Bronchial epithelial cell (primary cell): ENCODE data around the gene TMEM178B. TPM values are rescaled to one million over a fixed set of nuclear protein-coding genes. Genes with fewer than 3 reads are reported as not detected.
"Not testable (repeated sequence)": the region's sequence is repeated elsewhere in the genome, so short reads cannot be mapped to it uniquely, and the experiment has no call there.

Experiments
- DNase-seq: peaks from one replicate; pipeline ENCODE4 v3.0.0-alpha.2; 2010; ENCODE audit warnings: low read depth
- FAIRE-seq: peaks from 2 replicates; lab custom pipeline; 2011; peaks lifted over from hg19 to GRCh38; lab: Jason Lieb, UNC
- H3K27me3 ChIP-seq: 2 replicates; pipeline ENCODE4 v1.5.1; 2011; ENCODE audit warnings: low read length; ENCODE audit not compliant: control insufficient read depth, insufficient read depth
- H3K36me3 ChIP-seq: 2 replicates; pipeline ENCODE4 v1.5.1; 2011; ENCODE audit warnings: low read length; ENCODE audit not compliant: control insufficient read depth, insufficient read depth
- H3K4me3 ChIP-seq: 2 replicates; pipeline ENCODE4 v1.5.1; 2011; ENCODE audit warnings: mild to moderate bottlenecking, low read depth, low read length, control low read depth
- total RNA-seq: library from RNA; depleted of rRNA; stranded (reverse); fragments of >200 nt; gene quantifications from 2 replicates; pipeline ENCODE4 v1.2.1, GENCODE V29; 2014
- TF ChIP-seq, protein P1 (sequence below): IDR thresholded peaks from 2 replicates; pipeline ENCODE4 v1.5.1; 2011; ENCODE audit warnings: mild to moderate bottlenecking, moderate library complexity, low read length, control low read depth, inconsistent platforms; ENCODE audit not compliant: insufficient read depth, severe bottlenecking

The TMEM178B gene
- total RNA-seq, 1 donor from 2014 or later = under 0.01 TPM

- no peak overlapping the region for H3K4me3 ChIP-seq
- TF ChIP-seq, protein P1, sequence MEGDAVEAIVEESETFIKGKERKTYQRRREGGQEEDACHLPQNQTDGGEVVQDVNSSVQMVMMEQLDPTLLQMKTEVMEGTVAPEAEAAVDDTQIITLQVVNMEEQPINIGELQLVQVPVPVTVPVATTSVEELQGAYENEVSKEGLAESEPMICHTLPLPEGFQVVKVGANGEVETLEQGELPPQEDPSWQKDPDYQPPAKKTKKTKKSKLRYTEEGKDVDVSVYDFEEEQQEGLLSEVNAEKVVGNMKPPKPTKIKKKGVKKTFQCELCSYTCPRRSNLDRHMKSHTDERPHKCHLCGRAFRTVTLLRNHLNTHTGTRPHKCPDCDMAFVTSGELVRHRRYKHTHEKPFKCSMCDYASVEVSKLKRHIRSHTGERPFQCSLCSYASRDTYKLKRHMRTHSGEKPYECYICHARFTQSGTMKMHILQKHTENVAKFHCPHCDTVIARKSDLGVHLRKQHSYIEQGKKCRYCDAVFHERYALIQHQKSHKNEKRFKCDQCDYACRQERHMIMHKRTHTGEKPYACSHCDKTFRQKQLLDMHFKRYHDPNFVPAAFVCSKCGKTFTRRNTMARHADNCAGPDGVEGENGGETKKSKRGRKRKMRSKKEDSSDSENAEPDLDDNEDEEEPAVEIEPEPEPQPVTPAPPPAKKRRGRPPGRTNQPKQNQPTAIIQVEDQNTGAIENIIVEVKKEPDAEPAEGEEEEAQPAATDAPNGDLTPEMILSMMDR = no peak
- no peaks in the 10 kb centered on the region for H3K27me3 ChIP-seq
- DNase-seq = no peak
- no peaks in the 10 kb centered on the region for H3K36me3 ChIP-seq
- no peak for FAIRE-seq
Measured at GRCh38 chr7:141167381-141167964, 93.6 kb downstream of the TMEM178B start.

GRCh38 chr7:141169157-141169556 is 95.3 kb downstream of the TMEM178B start:
- FAIRE-seq, DNase-seq, H3K36me3 ChIP-seq, H3K4me3 ChIP-seq, H3K27me3 ChIP-seq: not testable (repeated sequence)

- H3K4me3 ChIP-seq, DNase-seq, FAIRE-seq, H3K36me3 ChIP-seq, H3K27me3 ChIP-seq: not testable (repeated sequence)
Measured at GRCh38 chr7:141175728-141176127, 101.9 kb downstream of the TMEM178B start.

DNA sequence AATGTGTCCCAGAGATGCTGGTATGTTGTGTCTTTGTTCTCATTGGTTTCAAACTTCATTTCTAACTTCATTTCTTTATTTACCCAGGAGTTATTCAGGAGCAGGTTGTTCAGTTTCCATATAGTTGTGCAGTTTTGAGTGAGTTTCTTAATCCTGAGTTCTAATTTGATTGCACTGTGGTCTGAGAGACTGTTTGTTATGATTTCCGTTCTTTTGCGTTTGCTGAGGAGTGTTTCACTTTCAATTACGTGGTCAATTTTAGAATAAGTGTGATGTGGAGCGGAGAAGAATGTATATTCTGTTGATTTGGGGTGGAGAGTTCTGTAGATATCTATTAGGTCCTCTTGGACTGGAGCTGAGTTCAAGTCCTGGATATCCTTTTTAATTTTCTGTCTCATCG is 103.3 kb downstream of the TMEM178B start:
- not testable (repeated sequence) for FAIRE-seq

GRCh38 chr7:141178486-141179135 is 104.7 kb downstream of the TMEM178B start:
- Histone ChIP-seq H3K27me3 (no peaks in the 10 kb centered on the region), H3K36me3 (no peaks in the 10 kb centered on the region), H3K4me3 (no peak overlapping the region)
- TF ChIP-seq, protein P1 = no peak
- DNase-seq (no peak), FAIRE-seq (no peak)

More for the DNA sequence above, 103.3 kb downstream of the TMEM178B start:
- H3K27me3 ChIP-seq, H3K4me3 ChIP-seq, DNase-seq, H3K36me3 ChIP-seq: not testable (repeated sequence)

DNA sequence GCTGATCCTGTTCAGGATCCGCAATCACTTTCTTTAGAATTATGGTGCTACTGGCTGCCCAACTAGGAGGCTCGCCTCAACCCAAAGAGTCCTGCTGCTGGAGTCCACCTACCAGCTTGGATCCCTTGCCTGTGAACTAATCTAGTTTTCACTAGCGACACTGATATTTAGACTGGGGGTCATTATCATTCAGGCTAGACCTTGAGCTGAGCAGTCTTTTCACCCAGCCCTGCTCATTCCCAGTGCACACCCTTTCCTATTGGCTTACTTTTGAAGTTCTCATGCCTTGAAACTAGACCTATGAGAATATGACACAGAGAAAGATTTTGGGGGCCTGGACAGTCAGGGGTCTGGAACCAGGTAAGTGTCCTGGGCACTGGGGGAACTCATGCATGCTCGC is 107.9 kb downstream of the TMEM178B start:
- no peak overlapping the region for H3K4me3 ChIP-seq
- FAIRE-seq (no peak), DNase-seq (no peak)
- TF ChIP-seq, protein P1 = no peak
- H3K27me3 ChIP-seq = no peaks in the 10 kb centered on the region
- no peaks in the 10 kb centered on the region for H3K36me3 ChIP-seq

- TF ChIP-seq, protein P1 = no peak
- no peak for FAIRE-seq
- H3K27me3 ChIP-seq = no peaks in the 10 kb centered on the region
- no peak overlapping the region for H3K4me3 ChIP-seq
- no peaks in the 10 kb centered on the region for H3K36me3 ChIP-seq
- DNase-seq = no peak
Measured at GRCh38 chr7:141184532-141185190, 110.8 kb downstream of the TMEM178B start.
